ENCODE data around the gene FEM1A. TPM values are rescaled to one million over a fixed set of nuclear protein-coding genes. Genes with fewer than 3 reads are reported as not detected.

Gene FEM1A
- polyA plus RNA-seq, 1 donor from 2014 or later: 8.7 TPM

GRCh38 chr19:4830332-4830731, 38.8 kb downstream of the FEM1A start:
- Histone ChIP-seq H3K9me2 (ENCODE audit: insufficient read depth, low read length) (no peaks in the 10 kb centered on the region), H3K27ac (ENCODE audit: low read length) (no peak overlapping the region), H3K79me2 (replicated peaks; ENCODE audit: insufficient read depth, low read length) (no peaks in the 10 kb centered on the region), H2AFZ (ENCODE audit: low read depth, low read length) (no peak overlapping the region), H3K9me3 (ENCODE audit: low read length) (no peaks in the 10 kb centered on the region), H4K20me1 (ENCODE audit: insufficient read depth) (no peaks in the 10 kb centered on the region), H3K4me3 (ENCODE audit: low read length) (no peak overlapping the region), H3K27me3 (ENCODE audit: insufficient read depth, low read depth, low read length) (peaks cover 14% of the 10 kb centered on the region), H3K36me3 (ENCODE audit: insufficient read depth, low read length) (no peaks in the 10 kb centered on the region), H3F3A (ENCODE audit: insufficient read depth, low read length, poor library complexity, severe bottlenecking) (no peaks in the 10 kb centered on the region), H3K9ac (ENCODE audit: low read length) (no peak overlapping the region), H3K4me2 (ENCODE audit: low read length) (no peak overlapping the region)
- TF ChIP-seq RAD21 (conservative IDR thresholded peaks at IDR 0.05): no peak
- no peak for TF ChIP-seq EZH2 (IDR thresholded peaks at IDR 0.05; ENCODE audit: borderline replicate concordance, insufficient read depth, low read length, poor library complexity, severe bottlenecking)
- no peak for TF ChIP-seq EP300 (conservative IDR thresholded peaks at IDR 0.05; ENCODE audit: poor library complexity, severe bottlenecking)
- TF ChIP-seq MXI1 (conservative IDR thresholded peaks at IDR 0.05; ENCODE audit: poor library complexity, severe bottlenecking): no peak
- no peak for TF ChIP-seq CTCF (IDR thresholded peaks at IDR 0.05; ENCODE audit: poor library complexity, severe bottlenecking)
- no peak for TF ChIP-seq TAF1 (IDR thresholded peaks at IDR 0.05; ENCODE audit: low read depth)
- no peak for TF ChIP-seq REST (IDR thresholded peaks at IDR 0.05; ENCODE audit: borderline replicate concordance)

DNA sequence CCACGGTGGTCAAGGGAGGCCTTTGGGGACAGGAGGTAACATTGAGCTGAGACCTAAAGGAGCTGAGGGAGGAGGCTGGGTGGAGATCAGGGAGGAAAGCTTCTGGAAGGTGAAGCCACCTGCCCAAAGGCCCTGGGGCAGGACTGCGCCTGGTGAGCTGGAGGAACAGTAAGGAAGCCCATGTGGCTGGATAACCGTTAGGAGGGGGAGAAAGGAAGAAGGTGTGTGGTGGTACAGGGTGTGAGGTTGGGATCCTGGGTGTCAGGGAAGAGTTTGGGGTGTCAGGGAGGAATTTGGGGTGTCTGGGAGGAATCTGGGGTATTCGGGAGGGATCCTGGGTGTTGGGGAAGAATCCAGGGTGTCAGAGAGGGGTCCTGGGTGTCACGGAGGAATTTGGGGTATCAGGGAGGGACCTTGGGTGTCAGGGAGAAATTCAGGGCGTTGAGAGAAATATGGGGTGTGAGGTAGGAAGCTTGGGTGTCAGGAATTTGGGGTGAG, 39.3 kb downstream of the FEM1A start:
- H3F3A ChIP-seq (ENCODE audit: insufficient read depth, low read length, poor library complexity, severe bottlenecking): no peaks in the 10 kb centered on the region
- peaks cover 14% of the 10 kb centered on the region for H3K27me3 ChIP-seq (ENCODE audit: insufficient read depth, low read depth, low read length)
- TF ChIP-seq CTCF (IDR thresholded peaks at IDR 0.05; ENCODE audit: poor library complexity, severe bottlenecking) (no peak), REST (IDR thresholded peaks at IDR 0.05; ENCODE audit: borderline replicate concordance) (no peak), SMC3 (conservative IDR thresholded peaks at IDR 0.05; ENCODE audit: poor library complexity) (no peak), POLR2AphosphoS5 (IDR thresholded peaks at IDR 0.05) (no peak), TAF1 (IDR thresholded peaks at IDR 0.05; ENCODE audit: low read depth) (no peak), MXI1 (conservative IDR thresholded peaks at IDR 0.05; ENCODE audit: poor library complexity, severe bottlenecking) (no peak), EP300 (conservative IDR thresholded peaks at IDR 0.05; ENCODE audit: poor library complexity, severe bottlenecking) (no peak), EZH2 (IDR thresholded peaks at IDR 0.05; ENCODE audit: borderline replicate concordance, insufficient read depth, low read length, poor library complexity, severe bottlenecking) (no peak), RAD21 (conservative IDR thresholded peaks at IDR 0.05) (no peak)
- H3K9me3 ChIP-seq (ENCODE audit: low read length): no peaks in the 10 kb centered on the region
- no peaks in the 10 kb centered on the region for H3K9me2 ChIP-seq (ENCODE audit: insufficient read depth, low read length)
- H3K9ac ChIP-seq (ENCODE audit: low read length): no peak overlapping the region
- H3K79me2 ChIP-seq (replicated peaks; ENCODE audit: insufficient read depth, low read length): no peaks in the 10 kb centered on the region
- no peak overlapping the region for H3K4me2 ChIP-seq (ENCODE audit: low read length)
- no peaks in the 10 kb centered on the region for H4K20me1 ChIP-seq (ENCODE audit: insufficient read depth)
- H3K4me3 ChIP-seq (ENCODE audit: low read length): no peak overlapping the region
- H3K36me3 ChIP-seq (ENCODE audit: insufficient read depth, low read length): no peaks in the 10 kb centered on the region
- H2AFZ ChIP-seq (ENCODE audit: low read depth, low read length): no peak overlapping the region
- no peak overlapping the region for H3K27ac ChIP-seq (ENCODE audit: low read length)

Data from neural cell (in vitro differentiated cells).